NCI-H226 (cell line): Measurements from ENCODE around the gene COA8.
"Not testable (repeated sequence)": the region's sequence is repeated elsewhere in the genome, so short reads cannot be mapped to it uniquely, and the experiment has no call there.

ENCODE experiments used
- DNase-seq: peaks from one replicate; pipeline ENCODE4 v3.0.0-alpha.2; 2015

Gene COA8, protein sequence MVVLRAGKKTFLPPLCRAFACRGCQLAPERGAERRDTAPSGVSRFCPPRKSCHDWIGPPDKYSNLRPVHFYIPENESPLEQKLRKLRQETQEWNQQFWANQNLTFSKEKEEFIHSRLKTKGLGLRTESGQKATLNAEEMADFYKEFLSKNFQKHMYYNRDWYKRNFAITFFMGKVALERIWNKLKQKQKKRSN

DNA sequence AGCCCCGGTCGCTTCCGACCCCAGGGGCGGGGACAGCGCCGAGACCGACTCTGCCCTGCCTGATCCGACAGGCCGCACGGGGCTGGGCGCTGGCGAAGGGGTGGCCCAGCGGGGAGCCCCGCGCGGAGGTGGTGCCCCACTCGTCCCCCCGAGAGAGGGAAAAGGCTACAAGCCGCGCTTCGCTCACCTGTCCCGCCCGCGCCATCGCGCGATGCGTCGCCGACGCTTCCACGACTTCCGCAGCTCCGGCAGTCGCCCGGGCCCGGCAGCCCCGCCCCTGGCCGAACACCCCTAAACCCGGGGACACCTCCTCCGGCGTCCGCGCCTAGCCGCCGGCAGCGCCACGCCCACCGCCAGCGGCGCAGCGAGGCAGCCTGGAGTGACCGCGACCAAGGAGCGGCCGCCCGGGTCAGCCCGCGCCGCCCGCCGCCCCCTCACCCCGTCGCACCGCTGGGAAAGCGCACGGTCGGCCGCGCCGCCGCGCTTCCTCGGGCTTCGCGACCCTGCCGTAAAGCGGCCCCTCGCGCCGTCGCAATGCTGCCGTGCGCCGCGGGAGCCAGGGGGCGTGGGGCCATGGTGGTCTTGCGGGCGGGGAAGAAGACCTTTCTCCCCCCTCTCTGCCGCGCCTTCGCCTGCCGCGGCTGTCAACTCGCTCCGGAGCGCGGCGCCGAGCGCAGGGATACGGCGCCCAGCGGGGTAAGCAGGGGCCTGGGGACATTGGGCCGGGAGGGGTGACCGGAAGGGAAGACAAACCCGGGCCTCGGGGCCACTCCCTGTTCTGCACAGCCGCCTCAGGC, at the start of gene COA8, which contains the start of gene BAG5:
COA8 (plus strand) TSS at position 532 of the 797 bp plus-strand sequence; CDS start at position 574, 42 bp downstream.
BAG5 (minus strand) TSS at position 229 of the 797 bp plus-strand sequence. CDS start 1,493 bp downstream, outside the sequence.
- peak; percentile 85 for DNase-seq

DNA sequence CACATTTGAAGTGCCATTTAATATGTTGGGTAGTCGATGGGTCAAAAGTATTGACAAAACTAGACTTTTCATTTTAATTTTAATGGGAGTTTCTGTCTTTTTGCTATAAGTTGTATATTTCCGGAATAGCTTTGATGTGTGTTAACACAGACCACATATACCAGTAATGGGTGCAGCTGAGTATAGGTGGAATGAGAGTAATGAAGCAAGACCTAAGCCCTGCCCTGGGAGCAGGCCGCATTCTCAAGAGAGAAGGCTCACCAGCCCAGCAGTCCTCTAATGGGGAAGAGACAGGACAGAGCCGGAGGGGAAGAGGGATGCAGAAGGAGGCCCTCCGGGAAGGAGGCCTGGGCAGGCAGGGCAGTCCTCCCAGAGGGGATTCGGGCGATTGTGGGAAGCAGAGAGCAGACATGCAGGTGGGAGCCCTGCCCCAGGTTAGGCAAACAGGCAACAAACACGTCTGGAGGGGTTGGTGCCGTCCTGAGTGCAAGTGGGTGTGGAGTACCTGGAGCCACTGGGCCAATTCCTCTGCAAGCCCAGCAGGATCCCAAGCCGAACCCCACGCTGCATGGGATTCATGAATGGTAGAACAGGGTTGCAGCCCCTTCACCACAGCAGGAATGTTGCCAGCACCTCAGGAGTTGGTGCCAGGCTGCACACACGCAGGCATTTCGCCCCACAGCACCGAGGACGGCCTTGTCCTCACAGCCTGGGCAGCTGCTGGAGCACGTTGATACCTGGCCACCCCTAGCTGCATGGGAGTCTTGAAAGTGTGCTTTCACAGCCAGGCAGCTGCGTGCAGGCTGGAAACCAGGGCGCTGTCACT, 48.0 kb upstream of the COA8 start:
- no peak for DNase-seq

DNA sequence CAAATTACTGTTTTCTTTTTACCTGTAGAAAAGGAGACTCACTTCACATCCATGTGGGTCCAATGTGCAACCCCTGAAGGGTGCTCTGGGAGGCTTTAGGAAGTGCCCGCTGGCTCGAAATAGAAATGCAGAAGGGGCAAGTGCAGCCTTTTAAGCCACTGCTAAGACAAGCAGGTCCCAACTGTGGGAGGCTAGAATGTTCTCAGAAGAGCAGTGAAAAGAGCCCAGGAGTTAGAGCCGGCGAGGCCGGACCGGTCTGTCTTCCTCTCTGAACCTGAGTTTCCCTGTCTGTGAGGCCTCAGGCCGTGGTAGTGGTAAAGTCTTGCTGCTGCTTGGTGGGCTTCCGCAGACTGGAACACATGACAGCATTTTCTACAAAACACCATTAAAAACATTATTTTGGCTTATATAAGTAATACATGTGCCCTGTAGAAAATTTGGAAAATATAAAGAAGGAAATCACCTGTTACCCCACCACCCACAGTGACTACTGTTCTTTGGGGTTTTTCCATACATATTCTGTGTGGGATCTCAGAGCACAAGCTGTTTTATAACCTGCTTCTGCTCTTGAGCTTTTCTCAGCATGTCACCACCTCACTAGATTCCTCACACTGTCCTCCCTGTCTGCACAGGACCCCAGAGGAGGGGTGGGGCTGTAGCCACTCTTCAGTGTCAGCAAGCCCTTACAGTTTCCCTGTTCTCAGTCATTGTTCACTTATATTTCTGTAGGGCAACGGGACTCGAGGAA, 46.2 kb upstream of the COA8 start:
- DNase-seq: no peak

DNA sequence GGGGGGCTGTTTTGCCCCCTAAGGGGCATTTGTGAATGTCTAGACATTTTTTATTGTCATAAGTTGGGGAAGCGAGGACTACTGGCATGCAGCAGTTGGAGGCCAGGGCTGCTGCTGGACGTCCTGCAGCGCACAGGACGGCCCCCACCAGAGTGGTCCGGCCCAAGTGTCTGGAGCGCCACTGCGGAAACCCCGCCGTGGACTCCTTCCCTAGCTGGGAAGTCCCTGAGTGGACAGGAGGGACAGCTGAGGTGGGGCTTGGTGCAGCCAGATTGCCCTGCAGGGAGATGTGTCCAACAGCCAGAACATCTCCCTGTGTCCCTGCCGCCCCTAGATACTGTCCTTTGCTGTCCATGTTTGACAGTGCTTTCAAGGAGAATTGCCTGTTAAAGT, 45.6 kb upstream of the COA8 start:
- DNase-seq: no peak

DNA sequence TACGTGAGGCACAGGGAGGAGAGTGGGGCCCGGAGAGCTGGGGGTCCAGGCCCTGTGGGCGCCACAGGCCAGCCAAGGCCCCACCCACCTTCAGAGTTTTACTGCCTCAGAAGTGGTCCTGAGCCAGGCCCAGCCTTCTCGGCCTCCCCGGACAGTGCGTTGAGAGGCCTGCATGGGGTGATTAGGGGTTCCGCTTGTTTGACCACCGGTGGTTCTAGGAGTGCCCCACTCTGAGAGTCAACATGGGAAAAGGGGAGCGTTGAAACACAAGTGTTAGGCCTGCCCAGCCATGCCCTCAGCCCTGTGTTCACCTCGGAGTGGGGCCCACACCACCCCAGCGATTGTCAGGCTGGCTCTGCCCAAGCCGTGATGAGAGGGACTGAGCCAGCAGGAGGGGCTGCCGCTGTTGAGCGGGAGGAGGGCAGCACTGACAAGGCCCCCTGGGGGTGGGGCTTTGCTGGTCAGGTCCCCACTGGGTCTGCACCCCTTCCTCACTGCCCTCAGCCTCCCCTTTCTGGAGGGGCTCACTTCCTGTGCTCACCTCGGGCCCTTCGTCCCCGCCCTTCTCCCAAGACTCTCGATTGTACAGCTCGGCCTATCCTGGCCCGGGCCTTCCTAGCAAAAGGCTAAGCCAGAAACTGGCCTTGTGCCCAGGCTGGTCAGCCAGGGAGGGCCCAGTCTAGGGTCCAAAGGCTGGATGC, 44.9 kb upstream of the COA8 start:
- DNase-seq: no peak

DNA sequence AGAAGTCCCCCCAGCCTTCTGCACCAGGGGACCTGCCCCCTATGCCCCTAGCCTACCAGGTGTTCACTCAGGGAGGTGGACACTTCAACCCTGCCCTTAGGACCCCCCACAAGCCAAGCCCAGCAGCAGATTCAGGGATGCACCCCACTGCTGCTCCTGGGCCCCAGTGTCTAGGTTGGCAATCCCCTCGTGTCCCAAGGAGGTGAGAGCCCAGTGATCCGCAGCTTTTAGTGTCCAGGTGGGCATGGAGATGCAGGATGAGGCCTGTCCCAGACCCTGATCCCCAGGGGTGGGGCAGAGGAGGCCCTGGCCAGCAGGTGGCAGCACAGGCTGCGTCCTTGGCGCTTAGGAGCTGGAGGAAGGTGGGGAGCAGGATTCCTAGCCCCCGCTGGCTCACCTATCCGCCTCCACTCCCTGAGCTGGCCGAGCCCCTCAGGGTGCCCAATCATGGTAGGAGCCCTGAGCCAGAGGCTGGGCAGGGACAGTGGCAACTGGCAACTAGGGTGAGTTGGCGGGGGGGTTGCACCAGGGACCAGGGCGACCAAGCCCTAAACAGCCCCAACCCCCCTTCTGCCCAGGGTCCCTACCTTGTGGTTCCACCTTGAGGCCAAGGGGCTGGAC, 44.2 kb upstream of the COA8 start:
- peak; percentile 46 for DNase-seq

DNA sequence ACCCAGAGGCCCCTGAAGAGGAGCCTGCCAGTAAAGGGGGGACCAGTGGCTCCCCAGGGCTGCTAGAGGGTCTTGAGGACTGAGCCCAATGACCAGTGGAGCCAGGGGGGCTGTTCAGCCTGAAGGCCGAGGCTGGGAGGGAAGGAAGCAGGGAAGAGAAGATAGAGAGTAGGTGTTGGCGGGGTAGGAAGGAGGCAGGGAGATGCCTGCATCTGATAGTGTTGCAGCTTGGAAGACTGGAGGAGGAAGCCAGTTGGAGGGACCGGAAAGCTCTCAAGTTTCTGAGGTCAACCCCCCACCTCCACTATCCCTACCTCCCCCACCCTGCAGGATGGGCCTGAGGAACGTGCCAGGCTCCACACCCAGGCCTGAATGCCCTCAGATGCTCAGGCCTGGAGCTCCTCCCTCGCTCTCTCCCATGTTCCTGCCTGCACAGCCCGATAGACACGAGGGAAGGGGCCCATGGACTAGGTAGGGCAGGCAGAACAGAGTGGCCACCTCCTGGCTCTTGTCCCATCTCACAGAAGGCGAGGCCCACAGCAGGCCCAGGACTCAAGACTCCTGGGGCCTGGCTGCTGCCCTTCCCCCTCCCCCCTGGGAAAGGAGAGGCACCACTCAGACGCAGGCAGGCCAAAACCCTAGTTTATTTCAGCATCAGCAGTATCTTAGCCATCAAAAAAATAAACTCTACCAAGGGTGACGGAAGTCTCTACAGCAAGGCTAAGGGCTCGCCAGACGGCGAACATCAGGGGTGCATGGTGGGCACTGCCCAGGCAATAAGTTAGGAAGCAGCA, 43.5 kb upstream of the COA8 start:
- DNase-seq: peak; percentile 82

DNA sequence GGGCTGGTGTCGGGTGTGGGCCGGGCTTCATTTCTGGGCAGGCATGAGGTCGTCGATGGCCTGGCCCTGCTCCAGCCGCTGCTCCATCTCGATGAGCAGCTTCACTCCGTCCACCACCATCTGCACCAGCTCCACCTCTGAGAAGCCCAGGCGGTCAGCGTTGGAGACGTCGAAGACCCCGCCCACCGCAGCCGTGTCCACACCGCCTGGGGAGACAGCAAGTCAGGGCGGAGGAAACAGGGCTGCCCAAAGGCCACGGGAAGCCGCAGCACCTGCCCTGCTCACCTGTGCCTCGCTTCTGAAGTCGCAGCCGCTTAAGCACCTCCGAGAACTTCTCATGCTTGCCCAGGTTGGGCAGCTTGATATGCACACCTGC, 42.9 kb upstream of the COA8 start:
- DNase-seq: no peak

DNA sequence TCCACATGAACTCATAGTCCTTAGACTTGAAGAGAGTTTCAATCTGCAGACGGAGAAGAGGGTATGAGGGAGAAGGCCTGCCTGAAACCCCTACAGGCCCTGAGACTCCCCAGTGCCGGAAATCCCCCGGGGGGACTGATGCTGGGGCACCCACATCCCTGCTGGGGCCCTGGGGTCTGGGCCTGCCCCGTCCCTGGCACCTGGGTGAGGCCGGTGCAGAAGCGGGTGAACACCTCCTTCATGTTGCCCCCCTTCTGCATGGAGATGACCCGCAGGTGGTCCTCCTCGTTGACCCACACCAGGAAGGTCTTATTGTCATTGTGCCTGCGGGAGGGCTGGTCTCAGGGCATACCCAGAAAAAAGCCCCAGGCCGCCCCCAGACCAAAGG, 42.5 kb upstream of the COA8 start:
- no peak for DNase-seq

DNA sequence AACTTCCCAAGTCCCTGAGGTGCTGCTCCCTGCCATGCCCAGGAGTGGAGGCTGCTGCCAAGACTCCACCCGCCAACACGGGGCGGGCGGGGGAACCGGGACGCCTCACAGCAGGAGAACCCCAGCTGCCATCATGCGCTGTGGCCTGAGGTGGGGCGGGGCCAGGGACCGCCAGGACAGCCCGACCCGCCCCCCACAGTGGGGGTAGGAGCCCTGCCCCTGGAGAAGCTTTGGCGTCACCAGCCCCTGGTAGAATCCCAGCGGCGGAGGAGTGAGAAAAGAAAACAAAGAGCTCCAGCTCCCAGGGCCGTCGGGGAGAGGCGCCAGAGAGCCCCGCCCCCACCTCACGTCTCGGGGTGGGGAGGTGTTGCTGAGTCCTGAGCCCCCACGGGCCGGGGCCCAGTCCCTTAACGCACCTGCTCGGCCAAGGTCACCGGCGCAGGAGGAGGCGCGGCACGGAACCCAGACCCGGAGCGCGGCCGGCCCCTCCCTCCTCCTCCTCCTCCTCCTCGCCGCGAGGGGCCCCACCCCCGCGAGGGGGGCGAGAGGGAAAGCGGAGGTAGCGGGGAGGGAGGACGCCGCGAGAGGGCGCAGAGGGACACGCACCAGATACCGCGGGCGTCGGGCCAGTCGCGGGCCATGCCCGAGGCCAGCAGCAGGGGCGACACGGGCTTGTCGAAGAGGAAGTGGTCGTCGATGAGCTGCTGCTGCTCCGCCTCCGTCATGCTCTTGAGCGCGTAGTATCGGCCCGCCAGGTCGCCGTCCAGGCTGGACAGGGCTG, 41.9 kb upstream of the COA8 start:
- DNase-seq: peak; percentile 77

DNA sequence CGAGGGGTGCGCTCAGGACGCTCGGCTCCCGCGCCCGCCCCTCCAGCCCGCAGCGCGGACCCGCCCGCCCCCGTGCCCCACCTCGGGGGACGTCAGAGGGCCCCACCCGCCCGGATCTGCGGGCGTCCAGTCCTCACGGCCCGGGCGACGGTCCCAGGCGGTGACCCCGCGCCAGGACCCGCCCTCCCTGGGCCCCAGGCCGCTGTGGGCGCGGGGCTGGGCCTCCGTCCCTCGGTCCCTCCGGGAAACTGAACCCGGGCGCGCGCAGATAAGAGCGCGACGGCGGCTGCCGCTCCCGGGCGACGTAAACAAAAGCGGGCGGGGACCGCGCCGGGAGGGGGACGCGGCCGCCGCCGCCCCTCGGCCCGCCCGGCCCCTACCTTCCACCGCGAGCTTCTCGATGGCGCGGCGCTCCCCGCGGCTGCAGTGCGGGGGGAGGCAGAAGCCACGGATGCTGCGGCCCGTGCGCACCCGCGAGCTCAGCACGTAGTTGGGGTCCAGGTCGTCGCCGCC, 41.3 kb upstream of the COA8 start:
- DNase-seq: no peak

DNA sequence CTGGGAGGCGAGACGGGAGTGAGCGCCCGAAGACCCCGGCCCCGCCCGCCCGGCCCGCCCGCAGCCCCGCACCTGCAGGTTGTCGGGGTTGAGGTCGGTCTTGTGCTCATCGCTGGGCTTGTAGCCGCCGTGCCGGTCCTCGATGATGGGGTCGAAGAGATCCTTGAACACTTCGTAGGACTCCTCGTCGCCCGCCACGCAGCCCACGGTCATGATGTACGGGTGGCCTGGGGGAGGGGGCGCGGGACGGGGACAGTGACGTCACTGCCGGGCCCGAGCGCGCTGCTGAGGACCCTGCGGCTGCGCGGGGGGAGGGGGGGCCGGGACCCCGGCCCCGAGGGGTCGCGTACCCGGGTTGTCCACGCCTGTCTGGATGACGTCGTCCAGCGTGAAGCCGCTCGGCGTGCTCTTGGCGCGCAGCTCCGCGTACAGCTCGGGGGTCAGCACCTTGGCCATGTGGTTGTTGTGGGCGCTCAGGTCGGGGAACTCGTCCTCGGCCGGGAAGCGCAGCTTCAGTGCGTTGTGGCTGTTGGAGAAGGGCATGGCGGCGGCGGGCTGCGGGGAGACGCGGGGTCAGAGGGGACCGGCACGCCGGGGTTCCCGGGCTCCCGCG, 40.7 kb upstream of the COA8 start:
- no peak for DNase-seq

DNA sequence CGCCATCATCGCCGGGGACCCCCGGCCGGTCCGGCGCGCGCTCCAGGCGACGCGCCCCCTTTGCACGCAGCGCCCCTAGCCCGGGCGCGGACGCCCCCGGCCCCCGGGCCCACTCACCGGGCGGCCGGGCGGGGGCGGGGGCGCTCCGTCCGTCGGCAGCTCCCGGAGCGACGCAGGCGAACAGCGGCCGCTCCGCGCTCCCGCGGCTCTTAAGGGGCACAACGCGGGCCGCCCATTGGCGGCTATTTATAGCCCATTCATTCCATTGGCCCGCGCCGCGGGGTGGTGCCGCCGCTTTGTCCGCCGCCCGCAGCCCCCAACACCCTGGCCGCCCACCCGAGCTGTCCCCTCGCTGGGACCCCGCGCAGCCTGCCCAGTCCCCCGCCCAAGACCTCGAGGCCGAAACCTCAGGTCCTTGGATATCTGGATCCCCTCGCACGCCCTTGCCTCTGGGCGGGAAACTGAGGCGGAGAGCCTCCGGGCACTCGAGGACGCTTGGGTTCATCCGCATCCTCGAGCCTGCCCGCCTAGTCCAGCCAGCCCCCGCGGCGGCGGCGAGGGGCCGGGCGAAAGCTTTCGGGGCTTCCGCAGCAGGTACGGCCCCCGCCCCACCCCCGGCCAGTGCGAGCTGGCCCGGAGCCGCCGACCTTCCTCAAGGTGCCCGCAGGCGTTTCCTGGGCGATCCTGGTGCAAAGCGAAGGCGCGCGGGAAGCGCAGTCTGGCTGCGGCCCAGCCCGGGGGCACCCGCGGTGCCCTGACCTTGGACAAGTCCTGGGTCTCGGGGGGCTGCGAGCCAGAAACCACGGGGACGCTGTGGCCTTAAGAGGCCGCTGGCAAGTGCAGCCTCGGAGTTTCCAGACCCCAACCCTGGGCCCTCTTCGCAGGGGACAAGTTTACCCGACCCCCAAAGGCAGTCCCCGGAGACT, 39.8 kb upstream of the COA8 start, which contains the start of gene CKB:
CKB (minus strand) TSS at position 182 of the 926 bp plus-strand sequence. CDS start 337 bp downstream, outside the sequence.
- DNase-seq: peak; percentile 36

DNA sequence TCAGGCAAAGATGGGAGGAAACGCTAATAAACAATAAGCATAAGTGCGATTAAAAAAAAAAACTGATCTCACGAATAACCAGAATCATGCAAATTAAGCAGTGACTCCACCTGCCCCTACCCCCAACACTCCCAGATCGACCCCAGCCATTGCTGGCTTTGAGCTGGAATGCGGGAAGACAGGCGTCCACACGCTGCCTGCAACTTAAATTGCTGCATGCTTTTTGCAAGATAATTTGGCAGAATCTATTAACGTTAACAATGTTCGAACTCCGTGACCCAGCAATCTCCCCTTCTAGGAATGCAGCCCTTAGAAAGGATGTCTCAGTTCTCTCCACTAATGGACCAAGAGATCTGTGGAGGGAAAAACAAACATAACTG, 39.2 kb upstream of the COA8 start:
- no peak for DNase-seq

DNA sequence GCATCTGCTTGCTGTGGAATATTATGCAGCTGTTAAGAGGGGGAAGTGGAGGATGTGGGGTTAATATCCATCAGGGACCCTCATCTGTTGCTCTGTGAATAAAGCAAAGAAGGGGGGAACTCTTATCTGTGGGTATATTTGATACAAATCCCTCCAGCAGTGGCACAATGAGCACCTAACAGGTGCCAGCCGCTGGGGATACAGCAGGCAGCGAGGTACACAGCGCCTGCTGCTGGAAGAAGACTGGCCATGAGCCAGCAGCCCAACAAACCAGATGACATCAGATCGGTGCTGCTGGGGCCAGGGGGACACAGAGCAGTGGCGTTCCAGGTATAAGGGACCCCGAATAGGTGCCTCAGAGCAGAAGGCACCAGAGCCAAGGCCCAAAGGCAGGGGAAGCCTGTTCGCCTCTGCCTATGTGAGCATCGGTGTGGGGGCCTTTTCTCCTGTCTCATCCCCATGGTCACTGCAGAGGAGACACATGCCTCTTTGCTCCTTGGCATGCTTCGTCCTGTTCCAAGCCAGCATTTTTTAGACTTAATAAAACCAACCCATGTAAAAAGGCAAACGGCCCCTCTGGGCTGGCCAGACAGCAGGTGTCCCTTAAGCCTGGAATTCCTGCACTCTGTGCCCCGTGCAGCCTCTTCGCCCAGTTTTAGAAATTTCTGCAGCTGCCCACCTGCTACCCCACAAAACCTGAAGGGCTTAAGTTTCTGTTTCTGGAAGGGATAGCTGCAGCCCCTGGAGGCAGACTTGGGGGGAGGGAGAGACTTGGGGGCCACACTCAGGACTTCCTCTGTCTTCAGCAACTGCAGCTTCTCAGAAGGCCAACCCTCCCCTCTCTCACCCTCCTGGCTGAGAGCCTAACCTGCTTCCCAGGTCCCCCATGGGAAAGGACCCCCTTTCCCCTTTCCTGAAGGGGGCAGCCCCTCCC, 38.5 kb upstream of the COA8 start:
- DNase-seq: no peak

DNA sequence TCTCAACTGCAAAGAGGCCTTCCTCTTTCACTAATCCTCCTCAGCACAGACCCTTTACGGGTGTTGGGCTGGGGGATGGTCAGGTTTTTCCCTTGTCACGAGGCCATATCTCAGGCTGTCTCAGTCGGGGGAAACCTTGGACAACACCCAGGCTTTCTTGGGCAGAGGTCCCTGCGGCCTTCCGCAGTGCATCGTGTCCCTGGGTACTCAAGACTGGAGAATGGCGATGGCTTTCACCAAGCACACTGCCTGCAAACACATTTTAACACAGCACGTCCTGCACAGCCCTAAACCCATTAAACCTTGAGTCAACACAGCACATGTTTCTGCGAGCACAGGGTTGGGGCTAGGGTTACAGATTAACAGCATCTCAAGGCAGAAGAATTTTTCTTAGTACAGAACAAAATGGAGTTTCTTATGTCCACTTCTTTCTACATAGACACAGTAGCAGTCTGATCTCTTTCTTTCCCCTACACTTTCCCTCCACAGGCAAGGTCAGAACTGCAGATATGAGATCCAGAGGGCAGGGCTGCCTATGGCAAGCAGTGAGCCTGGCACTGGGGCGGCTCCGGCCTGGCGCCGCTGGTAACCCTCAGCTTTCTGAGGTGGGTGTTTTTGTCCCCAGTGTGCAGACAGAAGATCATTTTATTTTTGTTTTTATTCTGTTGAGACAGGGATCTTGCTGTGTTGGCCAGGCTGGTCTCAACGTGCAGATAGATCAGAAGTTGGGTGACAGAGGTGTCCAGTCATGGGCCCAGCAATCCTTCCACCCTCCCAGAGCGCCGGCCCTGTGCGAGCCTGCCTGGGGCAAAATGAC, 37.1 kb upstream of the COA8 start:
- DNase-seq: not testable (repeated sequence)
